Measurements from ENCODE around the gene JMJD4. TPM values are rescaled to one million over a fixed set of nuclear protein-coding genes. Genes with fewer than 3 reads are reported as not detected.
"Not testable (repeated sequence)": the region's sequence is repeated elsewhere in the genome, so short reads cannot be mapped to it uniquely, and the experiment has no call there.

JMJD4 gene
- total RNA-seq, 1 donor from 2014 or later: 20.7 TPM

- DNase-seq (ENCODE audit: extremely low read depth, low read depth, low spot score): not testable (repeated sequence)
These were observed 33.5 kb downstream of the JMJD4 start for GRCh38 chr1:227701631-227702030.

DNA sequence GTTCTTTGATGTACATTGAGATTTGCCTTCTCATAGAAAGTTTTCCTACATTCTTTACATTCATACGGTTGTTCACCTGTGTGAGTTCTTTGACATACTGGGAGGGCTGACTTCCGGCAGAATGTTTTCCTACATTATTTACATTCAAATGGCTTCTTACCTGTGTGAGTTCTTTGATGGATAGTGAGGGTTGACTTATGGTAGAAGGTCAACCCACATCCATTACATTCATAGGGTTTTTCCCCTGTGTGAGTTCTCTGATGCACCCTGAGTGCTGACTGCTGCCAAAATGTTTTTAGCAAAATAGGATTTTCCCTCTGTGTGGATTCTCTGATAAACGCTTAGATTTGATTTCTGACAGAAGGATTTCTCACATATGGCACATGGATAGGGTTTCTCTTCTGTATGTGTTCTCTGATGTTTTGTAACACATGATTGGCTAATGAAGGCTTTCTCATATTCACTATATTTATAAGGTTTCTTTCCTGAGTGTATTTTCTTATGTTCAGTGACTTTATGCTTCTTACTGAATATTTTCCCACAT, 37.7 kb downstream of the JMJD4 start:
- DNase-seq (ENCODE audit: extremely low read depth, low read depth, low spot score): no peak

DNA sequence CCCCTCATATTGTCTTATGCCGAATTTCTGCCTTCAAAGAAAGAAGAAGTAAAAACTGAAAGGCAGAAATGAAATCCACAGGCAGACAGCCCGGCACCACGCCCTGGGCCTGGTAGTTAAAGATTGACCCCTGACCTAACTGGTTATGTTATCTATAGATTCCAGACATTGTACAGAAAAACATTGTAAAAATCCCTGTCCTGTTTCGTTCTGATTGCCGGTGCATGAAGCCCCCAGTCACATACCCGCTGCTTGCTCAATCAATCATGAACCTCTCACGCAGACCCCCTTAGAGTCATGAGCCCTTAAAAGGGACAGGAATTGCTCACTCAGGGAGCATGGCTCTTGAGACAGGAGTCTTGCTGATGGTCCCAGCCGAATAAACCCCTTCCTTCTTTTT, 49.3 kb downstream of the JMJD4 start:
- no peak for DNase-seq (ENCODE audit: extremely low read depth, low read depth, low spot score)

Other genes with a start within 250 kb of the JMJD4 start
- gene ZNF678, start 171.7 kb downstream of the JMJD4 start, total RNA-seq: 7.0 and 12.1 TPM in 2 replicates
- 30.9 and 40.1 TPM in 2 replicates for gene SNAP47, start 133 bp upstream of the JMJD4 start, total RNA-seq
- not detected in 2 replicates for gene PRSS38, start 80.4 kb upstream of the JMJD4 start, total RNA-seq
- gene WNT9A, start 212.6 kb upstream of the JMJD4 start, total RNA-seq: 2.8 and 3.7 TPM in 2 replicates

Measured in glomerular endothelial cell (primary cell).